ENCODE measurements around the gene MAB21L2. TPM values are rescaled to one million over a fixed set of nuclear protein-coding genes. Genes with fewer than 3 reads are reported as not detected.

Gene MAB21L2
- total and polyA plus RNA-seq, 2 of the 8 experiments (the other 6 are each of a cell fraction or from before 2014, with no cell fraction given): 0.03 TPM; not detected in 1

GRCh38 chr4:150543042-150543441, 38.9 kb upstream of the MAB21L2 start:
- ChIA-PET POLR2A (ENCODE audit: partially characterized antibody) (no interaction called here), CTCF (ENCODE audit: partially characterized antibody) (interaction anchor here (0.7 to 1.5 kb wide), 2 partner anchors 12 to 29 kb away, joined by 3 to 7 read pairs; no protein-coding TSS in a partner anchor)
- H3K9ac ChIP-seq (replicated peaks in 1 of 4; ENCODE audit: extremely low read depth in 1 of 4, low read depth in 3 of 4, low read length in 3 of 4): no peak overlapping the region
- no peak overlapping the region for H2BK120ac ChIP-seq (replicated peaks; ENCODE audit: low read depth, low read length)
- no peak overlapping the region for H2BK5ac ChIP-seq (ENCODE audit: low read depth, low read length)
- no peaks in the 10 kb centered on the region for H3K36me3 ChIP-seq (ENCODE audit: control insufficient read depth in 2 of 4, insufficient read depth in 4 of 4, low read length in 3 of 4)
- no peaks in the 10 kb centered on the region for H3K79me2 ChIP-seq (ENCODE audit: control insufficient read depth in 1 of 2, insufficient read depth in 2 of 2, low read length in 2 of 2)
- H3K23ac ChIP-seq (ENCODE audit: insufficient read length): no peak overlapping the region
- no peak overlapping the region for H2AK5ac ChIP-seq (ENCODE audit: low read depth, low read length)
- H4K91ac ChIP-seq (replicated peaks; ENCODE audit: insufficient read length, low read length): no peak overlapping the region
- FAIRE-seq: no peak
- WGBS, 2 experiments (ENCODE audit: extremely low coverage in 1 of 2, insufficient coverage in 1 of 2, insufficient read length in 1 of 2, insufficient replicate concordance in 2 of 2, low coverage in 1 of 2, low lambda C conversion rate in 2 of 2, missing lambda C conversion rate in 1 of 2): 88% methylated on average over 1 of the region's 1 CpG; no CpG with 5 or more reads in 1 of the 2 experiments
- no peak overlapping the region for H3K56ac ChIP-seq (replicated peaks; ENCODE audit: insufficient read length, low read depth, low read length)
- no peak overlapping the region for H3K18ac ChIP-seq (ENCODE audit: extremely low read depth, low read length)
- no peak overlapping the region for H2AFZ ChIP-seq (ENCODE audit: low read length)
- H4K20me1 ChIP-seq (replicated peaks in 1 of 2; ENCODE audit: control insufficient read depth in 1 of 2, insufficient read depth in 2 of 2, low read length in 2 of 2): peaks cover 0 to 1% of the 10 kb centered on the region in 2 experiments
- no peak overlapping the region for H3K14ac ChIP-seq (ENCODE audit: insufficient read length)
- no peaks in the 10 kb centered on the region for H3K23me2 ChIP-seq (ENCODE audit: low read depth, low read length)
- no peak overlapping the region for H3K27ac ChIP-seq (ENCODE audit: low read depth, low read length)
- TF ChIP-seq RNF2 (IDR thresholded peaks at IDR 0.05; ENCODE audit: borderline replicate concordance, low read depth, low read length, missing control alignments, poor library complexity, severe bottlenecking): no peak
- no peak for TF ChIP-seq YY1 (IDR thresholded peaks at IDR 0.05; ENCODE audit: low read depth, low read length)
- TF ChIP-seq MAFK (IDR thresholded peaks at IDR 0.05; ENCODE audit: low read depth, low read length): no peak
- no peak for TF ChIP-seq BCL11A (IDR thresholded peaks at IDR 0.05; ENCODE audit: low read depth in 2 of 2, low read length in 2 of 2)
- TF ChIP-seq GTF2F1 (IDR thresholded peaks at IDR 0.05; ENCODE audit: borderline replicate concordance, low read depth, low read length): no peak
- TF ChIP-seq KDM1A (IDR thresholded peaks at IDR 0.05; ENCODE audit: borderline replicate concordance, low read length): no peak
- TF ChIP-seq RFX5 (IDR thresholded peaks at IDR 0.05; ENCODE audit: borderline replicate concordance, low read depth, low read length): no peak
- TF ChIP-seq MAX (IDR thresholded peaks at IDR 0.05): no peak
- TF ChIP-seq TCF12 (IDR thresholded peaks at IDR 0.05; ENCODE audit: low read depth, low read length): no peak
- TF ChIP-seq PHF8 (conservative IDR thresholded peaks at IDR 0.05; ENCODE audit: low read depth, low read length): no peak
- TF ChIP-seq CBX5 (IDR thresholded peaks at IDR 0.05; ENCODE audit: low read depth, low read length): no peak
- no peak for TF ChIP-seq TBP (IDR thresholded peaks at IDR 0.05; ENCODE audit: low read depth, low read length)
- no peak for TF ChIP-seq CEBPB (IDR thresholded peaks at IDR 0.05; ENCODE audit: low read depth, low read length)
- H3K4ac ChIP-seq (replicated peaks; ENCODE audit: insufficient read length, low read depth, low read length): no peak overlapping the region
- H3K27me3 ChIP-seq (replicated peaks in 1 of 4; ENCODE audit: control insufficient read depth in 3 of 4, extremely low read depth in 1 of 4, insufficient read depth in 3 of 4, low read length in 3 of 4): no peaks in the 10 kb centered on the region
- no peaks in the 10 kb centered on the region for H3K79me1 ChIP-seq (ENCODE audit: low read depth, low read length)
- no peak for DNase-seq (ENCODE audit: low read depth in 1 of 2, low spot score in 2 of 2)
- no peak overlapping the region for H3K4me2 ChIP-seq (ENCODE audit: insufficient read depth in 1 of 2, low read depth in 2 of 2, low read length in 2 of 2)
- no peaks in the 10 kb centered on the region for H3K9me3 ChIP-seq (ENCODE audit: insufficient read depth in 2 of 2, low read depth in 1 of 2, low read length in 1 of 2)
- no peak overlapping the region for H3K4me3 ChIP-seq (ENCODE audit: extremely low read depth in 1 of 4, insufficient read depth in 2 of 4, low read depth in 3 of 4, low read length in 4 of 4)
- H2BK15ac ChIP-seq (ENCODE audit: low read length): no peak overlapping the region
- no peak overlapping the region for H2BK20ac ChIP-seq (ENCODE audit: low read length)
- H3K4me1 ChIP-seq (replicated peaks in 1 of 4; ENCODE audit: control insufficient read depth in 3 of 4, insufficient read depth in 4 of 4, low read length in 3 of 4): peaks cover 0 to 17% (median 4%) of the 10 kb centered on the region in 4 experiments; a peak in 4 of 7 replicates
- H2BK12ac ChIP-seq (ENCODE audit: low read depth, low read length): no peak overlapping the region
- no peak overlapping the region for H4K5ac ChIP-seq (ENCODE audit: insufficient read length, low read depth, low read length)
- H4K8ac ChIP-seq (ENCODE audit: extremely low read depth, insufficient read depth, low read length): no peak overlapping the region
